Lung (tissue), 12 donors: ENCODE measurements around the gene BBS5. TPM values are rescaled to one million over a fixed set of nuclear protein-coding genes. Genes with fewer than 3 reads are reported as not detected.

Source experiments
- ATAC-seq: fragments of 200-7000 bp; cut with Tn5 transposase; one replicate; pipeline ENCODE4 v1.9.1; 2020; ENCODE audit warnings: moderate number of reproducible peaks; ENCODE audit not compliant: insufficient read depth, low FRiP score
- DNase-seq, 3 donors: peaks; one replicate each; pipeline ENCODE4 v3.0.0-alpha.2; 2013 to 2017
- H3K27ac ChIP-seq, 2 donors: one replicate each; pipeline ENCODE4 v1.5.1; 2013; ENCODE audit warnings: mild to moderate bottlenecking in 2 of 2, moderate library complexity in 2 of 2, control low read depth in 1 of 2, inconsistent platforms in 1 of 2, low read depth in 1 of 2, low read length in 1 of 2
- H3K27me3 ChIP-seq, 3 donors: one replicate each; pipeline ENCODE4 v1.5.1; 2013; ENCODE audit warnings: low read length in 2 of 3; ENCODE audit not compliant: control insufficient read depth in 3 of 3, insufficient read depth in 3 of 3
- H3K36me3 ChIP-seq, 4 donors: one replicate each; pipeline ENCODE4 v1.5.1; 2013; ENCODE audit warnings: low read length in 4 of 4, mild to moderate bottlenecking in 1 of 4, moderate library complexity in 1 of 4; ENCODE audit not compliant: control insufficient read depth in 4 of 4, insufficient read depth in 4 of 4
- H3K4me1 ChIP-seq, 5 donors: one replicate each; pipeline ENCODE4 v1.5.1; 2013; ENCODE audit warnings: low read length in 5 of 5, mild to moderate bottlenecking in 2 of 5, moderate library complexity in 1 of 5; ENCODE audit not compliant: control insufficient read depth in 5 of 5, insufficient read depth in 5 of 5
- H3K4me3 ChIP-seq: one replicate; pipeline ENCODE4 v1.5.1; 2013; ENCODE audit warnings: mild to moderate bottlenecking, control low read depth, moderate library complexity
- H3K9ac ChIP-seq, 2 donors: one replicate each; pipeline ENCODE4 v1.5.1; 2013; ENCODE audit warnings: low read length in 2 of 2, control low read depth in 1 of 2; ENCODE audit not compliant: insufficient read depth in 1 of 2
- H3K9me3 ChIP-seq, 4 donors: one replicate each; pipeline ENCODE4 v1.5.1; 2013; ENCODE audit warnings: low read length in 3 of 4, mild to moderate bottlenecking in 1 of 4, moderate library complexity in 1 of 4; ENCODE audit not compliant: control insufficient read depth in 4 of 4, insufficient read depth in 3 of 4
- CTCF ChIP-seq: IDR thresholded peaks from 2 replicates; pipeline ENCODE4 v1.5.1; 2012; ENCODE audit warnings: mild to moderate bottlenecking; ENCODE audit errors: control extremely low read depth, extremely low read depth
- WGBS, 2 donors: extraction: QIAGEN DNeasy Blood & Tissue Kit; methylation state at CpG; one replicate each; pipeline ENCODE4 v1.1.7; 2013; 5-methylcytosine and 5-hydroxymethylcytosine counted together
- polyA plus RNA-seq, 2 donors: library from polyadenylated mRNA; stranded (reverse); fragments of 200-250 nt; gene quantifications; one replicate each; pipeline ENCODE4 v1.2.1, GENCODE V29; 2013
- total RNA-seq, 2 donors: library from RNA; depleted of rRNA in 1 of 2; stranded (reverse); fragments of >200 nt in 1 of 2; gene quantifications; one replicate each; pipeline ENCODE4 v1.2.1, GENCODE V29; 2014 to 2021
- donor health status: control.
- donor health status: control.
- donor health status: Bipolar disorder and iron deficiency.
- donor health status: healthy.
- donor health status: DM: yes; HTN: yes; CAD: no.

Gene BBS5
- total and polyA plus RNA-seq, 4 donors, result 5.1 to 22.5 (median 9.0) TPM

- H3K27me3 ChIP-seq, result no peaks in the 10 kb centered on the region
- DNase-seq (no peak), ATAC-seq (peak; percentile 42)
- H3K4me1 ChIP-seq, result peaks cover 0 to 2% (median 0%) of the 10 kb centered on the region in 5 donors
- TF ChIP-seq CTCF, result no peak
- no peak overlapping the region for H3K27ac ChIP-seq
- H3K9ac ChIP-seq, result no peak overlapping the region
- peaks cover 0 to 5% (median 3%) of the 10 kb centered on the region in 4 donors for H3K36me3 ChIP-seq
- no peak overlapping the region for H3K4me3 ChIP-seq
- H3K9me3 ChIP-seq, result no peaks in the 10 kb centered on the region
Measured at GRCh38 chr2:169507698-169508097, 28.4 kb downstream of the BBS5 start.

- H3K27ac ChIP-seq, result peak within 1 kb of the TSS in 1 of 2 donors; percentile 86
- H3K36me3 ChIP-seq, result peaks cover 0 to 2% (median under 1%) of the 10 kb centered on the region in 4 donors
- ATAC-seq (peak; percentile 38), DNase-seq (peak in 2 of 3 donors; percentile 10 to 27)
- no peak within 1 kb of the TSS for H3K4me3 ChIP-seq
- TF ChIP-seq CTCF, result no peak
- no peaks in the 10 kb centered on the region for H3K9me3 ChIP-seq
- peaks cover 0 to 9% (median 2%) of the 10 kb centered on the region in 5 donors for H3K4me1 ChIP-seq
- 82 to 91% methylated on average over 4 of the region's 4 CpGs for WGBS, 2 donors
- no peaks in the 10 kb centered on the region for H3K27me3 ChIP-seq
- no peak within 1 kb of the TSS for H3K9ac ChIP-seq
Measured at GRCh38 chr2:169509298-169509885, 30.1 kb downstream of the BBS5 start, which contains the start of gene KLHL41. Gene KLHL41, plus strand, starts transcription at chr2:169509702. Its CDS starts 77 bp downstream, at chr2:169509779.

GRCh38 chr2:169509955-169510354 lies 30.7 kb downstream of the BBS5 start:
- no peak overlapping the region for H3K4me3 ChIP-seq
- no peaks in the 10 kb centered on the region for H3K9me3 ChIP-seq
- no peaks in the 10 kb centered on the region for H3K27me3 ChIP-seq
- TF ChIP-seq CTCF, result no peak
- WGBS, 2 donors, result 89 to 95% methylated on average over 8 of the region's 8 CpGs
- DNase-seq (no peak), ATAC-seq (no peak)
- no peaks in the 10 kb centered on the region for H3K36me3 ChIP-seq
- peak overlapping the region in 1 of 2 donors; percentile 86 for H3K27ac ChIP-seq
- H3K9ac ChIP-seq, result no peak overlapping the region
- H3K4me1 ChIP-seq, result peaks cover 0 to 9% (median 2%) of the 10 kb centered on the region in 5 donors

GRCh38 chr2:169510496-169510895 lies 31.2 kb downstream of the BBS5 start:
- no peak overlapping the region for H3K4me3 ChIP-seq
- no peaks in the 10 kb centered on the region for H3K36me3 ChIP-seq
- DNase-seq, result no peak
- TF ChIP-seq CTCF, result no peak
- peaks cover 0 to 9% (median 2%) of the 10 kb centered on the region in 5 donors for H3K4me1 ChIP-seq
- no peaks in the 10 kb centered on the region for H3K27me3 ChIP-seq
- no peaks in the 10 kb centered on the region for H3K9me3 ChIP-seq
- no peak overlapping the region for H3K9ac ChIP-seq
- no peak for ATAC-seq
- 96 to 97% methylated on average over 4 of the region's 4 CpGs for WGBS, 2 donors
- H3K27ac ChIP-seq, result peak overlapping the region in 1 of 2 donors; percentile 86
